Activated naive CD8-positive, alpha-beta T cell treated with anti-CD3 and anti-CD28 coated beads, Interleukin-2, amount 50 U/mL, for 24 hours (primary cell): ENCODE results near the gene SLC37A3.
"Not testable (repeated sequence)": the region's sequence is repeated elsewhere in the genome, so short reads cannot be mapped to it uniquely, and the experiment has no call there.

ENCODE experiments used
- ATAC-seq: fragments of 150-1000 bp; cut with Tn5 transposase; one replicate; pipeline ENCODE4 v1.10.0; 2021
- DNase-seq: peaks from one replicate; pipeline ENCODE4 v3.0.0; 2021
- H3K27ac Mint-ChIP-seq: one replicate; pipeline ENCODE4 v1.8.0; 2021; ENCODE audit warnings: mild to moderate bottlenecking, mixed read lengths
- H3K27me3 Mint-ChIP-seq: one replicate; pipeline ENCODE4 v1.8.0; 2021; ENCODE audit warnings: mixed read lengths
- H3K36me3 Mint-ChIP-seq: one replicate; pipeline ENCODE4 v1.8.0; 2021; ENCODE audit warnings: low read depth, mixed read lengths
- H3K4me1 Mint-ChIP-seq: one replicate; pipeline ENCODE4 v1.8.0; 2021; ENCODE audit warnings: mixed read lengths
- H3K4me3 Mint-ChIP-seq: one replicate; pipeline ENCODE4 v1.8.0; 2021; ENCODE audit warnings: mild to moderate bottlenecking, moderate library complexity, mixed read lengths
- H3K9me3 Mint-ChIP-seq: one replicate; pipeline ENCODE4 v1.8.0; 2021; ENCODE audit warnings: mixed read lengths

SLC37A3 gene, protein sequence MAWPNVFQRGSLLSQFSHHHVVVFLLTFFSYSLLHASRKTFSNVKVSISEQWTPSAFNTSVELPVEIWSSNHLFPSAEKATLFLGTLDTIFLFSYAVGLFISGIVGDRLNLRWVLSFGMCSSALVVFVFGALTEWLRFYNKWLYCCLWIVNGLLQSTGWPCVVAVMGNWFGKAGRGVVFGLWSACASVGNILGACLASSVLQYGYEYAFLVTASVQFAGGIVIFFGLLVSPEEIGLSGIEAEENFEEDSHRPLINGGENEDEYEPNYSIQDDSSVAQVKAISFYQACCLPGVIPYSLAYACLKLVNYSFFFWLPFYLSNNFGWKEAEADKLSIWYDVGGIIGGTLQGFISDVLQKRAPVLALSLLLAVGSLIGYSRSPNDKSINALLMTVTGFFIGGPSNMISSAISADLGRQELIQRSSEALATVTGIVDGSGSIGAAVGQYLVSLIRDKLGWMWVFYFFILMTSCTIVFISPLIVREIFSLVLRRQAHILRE

GRCh38 chr7:140397784-140398750 lies at the start of gene SLC37A3:
Gene SLC37A3 (minus strand): TSS chr7:140398530. CDS start chr7:140382526, 16,004 bp downstream.
- peaks cover 4% of the 10 kb centered on the region for H3K36me3 Mint-ChIP-seq
- H3K27ac Mint-ChIP-seq = peak within 1 kb of the TSS; percentile 95
- H3K4me3 Mint-ChIP-seq = peak within 1 kb of the TSS; percentile 95

DNA sequence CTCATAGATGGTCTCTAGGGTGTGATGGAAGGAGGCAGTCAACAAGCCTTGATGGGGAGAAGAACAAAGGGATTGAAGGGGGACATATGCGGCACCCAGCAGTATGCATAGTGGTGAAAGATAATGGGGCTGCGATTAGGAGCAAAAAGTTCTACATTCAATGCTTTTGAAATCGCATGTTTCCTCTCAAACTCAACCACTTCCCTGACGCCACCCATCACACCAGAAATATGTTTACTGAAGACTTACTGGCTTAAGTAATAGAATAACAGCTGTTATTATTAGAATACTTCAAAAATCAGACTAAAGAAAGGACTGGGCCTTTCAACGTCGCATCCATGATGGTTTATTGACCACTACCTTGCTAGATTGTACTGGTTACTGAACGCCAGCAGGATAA lies 49.5 kb upstream of the SLC37A3 start:
- Mint-ChIP-seq H3K9me3 (no peaks in the 10 kb centered on the region), H3K4me1 (peaks cover 16% of the 10 kb centered on the region), H3K27ac (no peak overlapping the region), H3K4me3 (no peak overlapping the region), H3K36me3 (peaks cover 3% of the 10 kb centered on the region), H3K27me3 (no peaks in the 10 kb centered on the region)
- no peak for ATAC-seq
- no peak for DNase-seq

More at GRCh38 chr7:140397784-140398750, at the start of gene SLC37A3:
- H3K27me3 Mint-ChIP-seq = no peaks in the 10 kb centered on the region
- H3K4me1 Mint-ChIP-seq = peaks cover 41% of the 10 kb centered on the region
- ATAC-seq (peak; percentile 91), DNase-seq (peak; percentile 92)
- no peaks in the 10 kb centered on the region for H3K9me3 Mint-ChIP-seq

DNA sequence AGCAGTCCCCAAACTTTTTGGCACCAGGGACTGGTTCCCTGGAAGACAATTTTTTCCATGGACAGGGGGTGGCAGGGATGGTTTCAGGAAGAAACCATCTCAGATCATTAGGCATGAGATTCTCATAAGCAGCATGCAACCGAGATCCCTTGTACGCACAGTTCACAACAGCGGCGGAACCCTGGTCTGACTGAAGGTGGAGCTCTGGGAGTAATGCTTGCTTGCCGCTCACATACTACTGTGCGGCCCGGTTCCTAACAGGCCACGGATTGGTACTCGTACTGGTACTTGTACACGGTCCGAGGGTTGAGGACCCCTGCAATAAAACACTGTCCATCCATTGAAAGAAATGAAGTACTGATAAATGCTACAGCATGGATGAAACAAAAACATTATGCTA lies 48.1 kb upstream of the SLC37A3 start:
- H3K27ac Mint-ChIP-seq = no peak overlapping the region
- no peaks in the 10 kb centered on the region for H3K27me3 Mint-ChIP-seq
- DNase-seq (no peak), ATAC-seq (no peak)
- peaks cover 13% of the 10 kb centered on the region for H3K4me1 Mint-ChIP-seq
- no peak overlapping the region for H3K4me3 Mint-ChIP-seq
- H3K9me3 Mint-ChIP-seq = no peaks in the 10 kb centered on the region
- no peaks in the 10 kb centered on the region for H3K36me3 Mint-ChIP-seq

DNA sequence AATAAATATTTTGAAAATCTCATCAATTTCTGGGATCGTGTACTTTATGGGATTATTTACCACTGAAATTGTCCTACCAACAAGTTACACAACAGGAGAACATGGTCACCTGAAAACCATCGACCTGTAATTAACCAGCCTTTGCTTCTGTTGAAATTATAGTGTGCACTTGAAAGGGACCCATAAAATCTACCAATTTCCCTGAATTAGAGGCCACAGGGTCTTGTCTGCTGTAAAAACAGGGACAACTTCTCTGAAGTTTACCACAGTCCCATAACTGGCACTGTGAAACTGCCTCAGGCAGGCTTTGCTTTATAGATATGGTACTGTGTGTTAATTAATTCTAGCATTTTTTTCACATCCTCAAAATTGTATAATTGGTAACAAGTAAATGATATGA lies 43.2 kb upstream of the SLC37A3 start:
- DNase-seq (no peak), ATAC-seq (no peak)
- Mint-ChIP-seq H3K4me1 (peaks cover 7% of the 10 kb centered on the region), H3K27ac (no peak overlapping the region), H3K36me3 (no peaks in the 10 kb centered on the region), H3K9me3 (no peaks in the 10 kb centered on the region), H3K27me3 (peaks cover 1% of the 10 kb centered on the region), H3K4me3 (no peak overlapping the region)

DNA sequence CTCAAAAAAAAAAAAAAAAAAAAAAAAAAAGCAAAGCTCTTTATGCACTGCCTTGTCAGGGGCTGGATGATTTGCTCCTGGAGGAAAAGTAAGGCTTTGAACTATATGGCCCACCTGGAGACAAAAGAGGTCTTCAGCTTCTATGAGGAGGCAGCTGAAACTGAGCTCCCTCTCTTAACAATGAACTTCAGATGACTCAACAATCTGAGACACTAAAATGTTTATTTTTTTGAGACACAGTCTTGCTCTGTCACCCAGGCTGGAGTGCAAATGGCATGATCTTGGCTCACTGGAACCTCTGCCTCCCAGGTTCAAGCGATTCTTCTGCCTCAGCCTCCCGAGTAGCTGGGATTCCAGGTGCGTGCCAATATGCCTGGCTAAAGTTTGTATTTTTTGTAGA lies 42.3 kb upstream of the SLC37A3 start:
- DNase-seq = no peak
- H3K27ac Mint-ChIP-seq = no peak overlapping the region
- no peak for ATAC-seq
- H3K4me1 Mint-ChIP-seq = peaks cover 7% of the 10 kb centered on the region
- H3K4me3 Mint-ChIP-seq = no peak overlapping the region
- H3K27me3 Mint-ChIP-seq = peaks cover 1% of the 10 kb centered on the region
- no peaks in the 10 kb centered on the region for H3K9me3 Mint-ChIP-seq
- H3K36me3 Mint-ChIP-seq = no peaks in the 10 kb centered on the region

GRCh38 chr7:140439359-140439758 lies 41.0 kb upstream of the SLC37A3 start:
- peak; percentile 76 for ATAC-seq
- no peak for DNase-seq
- Mint-ChIP-seq H3K27me3 (peaks cover 3% of the 10 kb centered on the region), H3K4me3 (no peak overlapping the region), H3K27ac (no peak overlapping the region), H3K36me3 (no peaks in the 10 kb centered on the region), H3K9me3 (no peaks in the 10 kb centered on the region), H3K4me1 (peaks cover 7% of the 10 kb centered on the region)

DNA sequence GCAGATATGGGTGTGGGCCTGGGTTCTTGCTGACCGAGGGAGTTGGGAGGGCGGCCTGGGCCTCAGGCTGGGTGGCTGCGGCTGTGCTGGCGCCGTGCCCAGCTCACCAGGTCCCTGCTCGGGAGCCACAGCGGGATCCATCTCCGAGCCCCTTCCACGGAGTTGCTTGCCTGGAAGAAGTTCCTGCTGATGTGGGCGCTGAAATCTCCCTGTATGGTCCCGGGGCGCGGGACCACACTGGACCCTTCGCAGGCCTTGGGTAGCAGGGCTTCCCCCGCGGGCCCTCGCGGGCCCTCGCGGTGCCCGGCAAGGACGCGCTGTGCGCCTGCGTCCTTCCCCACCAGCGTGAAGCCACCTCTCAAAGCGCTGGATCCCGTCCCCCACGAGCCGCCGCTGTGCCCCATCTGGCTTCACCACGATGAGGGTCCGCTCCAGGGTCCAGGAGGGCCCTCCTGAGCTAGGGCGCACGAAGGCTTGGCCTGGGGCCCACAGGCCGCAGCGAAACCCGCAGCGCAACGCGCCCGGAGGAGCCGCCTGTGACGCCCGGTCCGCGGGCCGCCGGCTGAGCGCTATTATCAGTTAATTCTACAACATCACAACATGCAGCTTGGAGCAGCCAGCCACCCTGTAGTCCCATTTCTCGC lies 37.0 kb upstream of the SLC37A3 start:
- H3K4me1 Mint-ChIP-seq = peaks cover 7% of the 10 kb centered on the region
- DNase-seq (no peak), ATAC-seq (no peak)
- no peak overlapping the region for H3K27ac Mint-ChIP-seq
- no peaks in the 10 kb centered on the region for H3K9me3 Mint-ChIP-seq
- peaks cover 4% of the 10 kb centered on the region for H3K27me3 Mint-ChIP-seq
- H3K4me3 Mint-ChIP-seq = no peak overlapping the region
- H3K36me3 Mint-ChIP-seq = no peaks in the 10 kb centered on the region

DNA sequence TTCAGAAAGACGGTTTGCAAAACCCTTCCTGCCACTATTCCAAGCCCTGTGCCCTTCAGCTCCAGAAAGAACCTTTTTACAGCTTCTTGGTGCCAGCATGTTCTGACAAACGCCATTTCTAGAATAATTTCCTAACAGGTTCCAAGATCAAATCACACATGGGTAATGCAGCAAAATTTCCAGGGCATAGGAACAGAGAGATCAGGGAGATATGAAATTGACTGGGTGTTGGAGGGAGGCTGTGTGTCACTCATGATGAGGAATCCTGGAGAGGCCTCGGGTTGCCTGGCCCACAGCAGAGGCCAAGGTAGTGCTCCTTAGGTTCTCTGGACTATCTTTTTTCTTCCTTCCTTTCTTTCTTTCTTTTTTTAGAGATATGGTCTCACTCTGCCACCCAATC lies 35.1 kb upstream of the SLC37A3 start:
- DNase-seq (no peak), ATAC-seq (no peak)
- Mint-ChIP-seq H3K4me3 (no peak overlapping the region), H3K9me3 (no peaks in the 10 kb centered on the region), H3K4me1 (no peaks in the 10 kb centered on the region), H3K27me3 (peaks cover 3% of the 10 kb centered on the region), H3K36me3 (no peaks in the 10 kb centered on the region), H3K27ac (no peak overlapping the region)

DNA sequence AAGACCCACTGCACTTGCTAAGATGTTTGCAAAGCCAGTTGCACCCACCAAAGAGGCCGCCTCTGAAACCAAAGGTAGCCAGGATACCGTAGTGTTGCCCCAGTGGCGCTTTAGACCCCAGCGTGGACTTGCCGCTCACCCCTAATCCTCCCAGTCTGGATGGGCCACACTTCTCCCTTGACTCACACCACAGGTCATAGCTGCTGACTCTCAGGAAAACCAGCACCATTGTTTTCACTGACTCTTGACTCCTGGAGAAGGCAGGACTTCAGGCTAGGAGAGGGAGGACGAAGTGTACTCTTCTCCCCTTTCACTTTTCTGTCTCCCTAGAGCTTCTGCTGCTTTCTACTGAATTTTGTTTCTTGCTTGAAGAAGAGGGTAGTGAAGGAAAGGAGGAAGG lies 27.8 kb upstream of the SLC37A3 start:
- ATAC-seq (no peak), DNase-seq (no peak)
- Mint-ChIP-seq H3K4me3 (no peak overlapping the region), H3K27ac (no peak overlapping the region), H3K4me1 (no peaks in the 10 kb centered on the region), H3K36me3 (no peaks in the 10 kb centered on the region), H3K9me3 (no peaks in the 10 kb centered on the region), H3K27me3 (no peaks in the 10 kb centered on the region)

DNA sequence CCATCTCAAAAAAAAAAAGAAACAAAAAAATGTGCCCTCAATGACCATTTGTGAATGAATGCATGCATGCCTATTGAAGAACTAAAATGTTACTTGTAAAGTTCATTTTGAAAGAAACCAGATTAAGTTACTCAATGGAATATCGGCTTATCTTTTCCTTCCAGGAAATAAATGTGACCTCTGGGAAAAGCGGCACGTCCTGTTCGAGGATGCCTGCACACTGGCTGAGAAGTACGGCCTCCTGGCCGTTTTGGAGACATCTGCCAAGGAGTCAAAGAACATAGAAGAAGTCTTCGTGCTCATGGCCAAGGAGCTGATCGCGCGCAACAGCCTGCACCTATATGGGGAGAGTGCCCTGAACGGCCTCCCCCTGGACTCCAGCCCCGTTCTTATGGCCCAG lies 27.4 kb upstream of the SLC37A3 start:
- ATAC-seq (no peak), DNase-seq (no peak)
- Mint-ChIP-seq H3K36me3 (no peaks in the 10 kb centered on the region), H3K4me3 (no peak overlapping the region), H3K27ac (no peak overlapping the region), H3K9me3 (no peaks in the 10 kb centered on the region), H3K27me3 (no peaks in the 10 kb centered on the region), H3K4me1 (no peaks in the 10 kb centered on the region)

- DNase-seq (no peak), ATAC-seq (no peak)
- H3K36me3 Mint-ChIP-seq = no peaks in the 10 kb centered on the region
- H3K9me3 Mint-ChIP-seq = no peaks in the 10 kb centered on the region
- no peak overlapping the region for H3K27ac Mint-ChIP-seq
- H3K4me3 Mint-ChIP-seq = no peak overlapping the region
- no peaks in the 10 kb centered on the region for H3K27me3 Mint-ChIP-seq
- H3K4me1 Mint-ChIP-seq = no peaks in the 10 kb centered on the region
Measured at GRCh38 chr7:140423501-140423900, 25.2 kb upstream of the SLC37A3 start.

GRCh38 chr7:140421521-140421920 lies 23.2 kb upstream of the SLC37A3 start:
- H3K36me3 Mint-ChIP-seq = no peaks in the 10 kb centered on the region
- no peak overlapping the region for H3K4me3 Mint-ChIP-seq
- H3K27me3 Mint-ChIP-seq = no peaks in the 10 kb centered on the region
- H3K4me1 Mint-ChIP-seq = peaks cover 3% of the 10 kb centered on the region
- no peaks in the 10 kb centered on the region for H3K9me3 Mint-ChIP-seq
- ATAC-seq = no peak
- no peak for DNase-seq
- no peak overlapping the region for H3K27ac Mint-ChIP-seq

DNA sequence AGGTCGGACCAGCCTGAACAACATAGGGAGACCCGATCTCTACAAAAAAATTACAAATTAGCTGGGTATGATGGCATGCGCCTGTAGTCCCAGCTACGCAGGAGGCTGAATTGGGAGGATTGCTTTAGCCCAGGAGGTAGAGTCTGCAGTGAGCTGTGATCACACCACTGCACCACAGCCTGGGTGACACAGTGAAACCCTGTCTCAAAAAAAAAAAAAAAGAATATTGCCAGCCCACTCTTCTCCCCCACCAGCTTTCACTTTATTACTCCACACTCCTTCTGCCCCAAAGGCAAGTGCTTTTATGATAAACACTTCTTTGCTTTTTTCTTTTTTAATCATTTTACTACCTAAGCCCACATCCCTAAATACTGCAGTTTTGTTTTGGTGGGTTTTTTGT lies 20.3 kb upstream of the SLC37A3 start:
- ATAC-seq (no peak), DNase-seq (no peak)
- Mint-ChIP-seq H3K4me3 (no peak overlapping the region), H3K4me1 (peaks cover 3% of the 10 kb centered on the region), H3K27ac (no peak overlapping the region), H3K36me3 (no peaks in the 10 kb centered on the region), H3K9me3 (no peaks in the 10 kb centered on the region), H3K27me3 (no peaks in the 10 kb centered on the region)

GRCh38 chr7:140418156-140418472 lies 19.8 kb upstream of the SLC37A3 start:
- H3K36me3 Mint-ChIP-seq, H3K27me3 Mint-ChIP-seq, H3K4me3 Mint-ChIP-seq: not testable (repeated sequence)

More at GRCh38 chr7:140418156-140418472, 19.8 kb upstream of the SLC37A3 start:
- H3K4me1 Mint-ChIP-seq, DNase-seq, H3K9me3 Mint-ChIP-seq, ATAC-seq, H3K27ac Mint-ChIP-seq: not testable (repeated sequence)
